ENCODE measurements around the gene RAVER1. TPM values are rescaled to one million over a fixed set of nuclear protein-coding genes. Genes with fewer than 3 reads are reported as not detected.

The RAVER1 gene
- total RNA-seq, 1 experiment from 2014 or later = 36.1 TPM

- H3K4me1 Mint-ChIP-seq (ENCODE audit: insufficient read depth, unreplicated experiment) = peaks cover 30% of the 10 kb centered on the region
- DNase-seq (ENCODE audit: unreplicated experiment) = peak; percentile 79
- BruUV-seq (replicated peaks) = no TSS peak
- H3K27me3 Mint-ChIP-seq (ENCODE audit: insufficient read depth, unreplicated experiment) = no peaks in the 10 kb centered on the region
- peak overlapping the region; percentile 83 for H3K27ac Mint-ChIP-seq (ENCODE audit: low read depth, unreplicated experiment)
- peaks cover 5% of the 10 kb centered on the region for H3K36me3 Mint-ChIP-seq (ENCODE audit: insufficient read depth, unreplicated experiment)
- peak overlapping the region; percentile 79 for H3K4me3 Mint-ChIP-seq (ENCODE audit: unreplicated experiment)
- POLR2A ChIA-PET = interaction anchor here (1.2 to 1.3 kb wide), 3 partner anchors 26 to 44 kb away, joined by 3 to 5 read pairs (median 4); partner anchors contain the start of gene RAVER1
- CTCF ChIA-PET = interaction anchor here (1.3 kb wide), 1 partner anchor 13 kb away, joined by 4 read pairs; no protein-coding TSS in a partner anchor
- intact Hi-C loops (cut with micrococcal nuclease) = loop anchor here (1.0 to 2.0 kb wide), 2 partner anchors 44 to 93 kb away; partner anchors contain the start of gene RAVER1
- no peaks in the 10 kb centered on the region for H3K9me3 Mint-ChIP-seq (ENCODE audit: unreplicated experiment)
- TF ChIP-seq, protein P1, sequence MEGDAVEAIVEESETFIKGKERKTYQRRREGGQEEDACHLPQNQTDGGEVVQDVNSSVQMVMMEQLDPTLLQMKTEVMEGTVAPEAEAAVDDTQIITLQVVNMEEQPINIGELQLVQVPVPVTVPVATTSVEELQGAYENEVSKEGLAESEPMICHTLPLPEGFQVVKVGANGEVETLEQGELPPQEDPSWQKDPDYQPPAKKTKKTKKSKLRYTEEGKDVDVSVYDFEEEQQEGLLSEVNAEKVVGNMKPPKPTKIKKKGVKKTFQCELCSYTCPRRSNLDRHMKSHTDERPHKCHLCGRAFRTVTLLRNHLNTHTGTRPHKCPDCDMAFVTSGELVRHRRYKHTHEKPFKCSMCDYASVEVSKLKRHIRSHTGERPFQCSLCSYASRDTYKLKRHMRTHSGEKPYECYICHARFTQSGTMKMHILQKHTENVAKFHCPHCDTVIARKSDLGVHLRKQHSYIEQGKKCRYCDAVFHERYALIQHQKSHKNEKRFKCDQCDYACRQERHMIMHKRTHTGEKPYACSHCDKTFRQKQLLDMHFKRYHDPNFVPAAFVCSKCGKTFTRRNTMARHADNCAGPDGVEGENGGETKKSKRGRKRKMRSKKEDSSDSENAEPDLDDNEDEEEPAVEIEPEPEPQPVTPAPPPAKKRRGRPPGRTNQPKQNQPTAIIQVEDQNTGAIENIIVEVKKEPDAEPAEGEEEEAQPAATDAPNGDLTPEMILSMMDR (IDR thresholded peaks at IDR 0.05; ENCODE audit: unreplicated experiment) = no peak
Measured at GRCh38 chr19:10289167-10289835, 44.0 kb downstream of the RAVER1 start.

DNA sequence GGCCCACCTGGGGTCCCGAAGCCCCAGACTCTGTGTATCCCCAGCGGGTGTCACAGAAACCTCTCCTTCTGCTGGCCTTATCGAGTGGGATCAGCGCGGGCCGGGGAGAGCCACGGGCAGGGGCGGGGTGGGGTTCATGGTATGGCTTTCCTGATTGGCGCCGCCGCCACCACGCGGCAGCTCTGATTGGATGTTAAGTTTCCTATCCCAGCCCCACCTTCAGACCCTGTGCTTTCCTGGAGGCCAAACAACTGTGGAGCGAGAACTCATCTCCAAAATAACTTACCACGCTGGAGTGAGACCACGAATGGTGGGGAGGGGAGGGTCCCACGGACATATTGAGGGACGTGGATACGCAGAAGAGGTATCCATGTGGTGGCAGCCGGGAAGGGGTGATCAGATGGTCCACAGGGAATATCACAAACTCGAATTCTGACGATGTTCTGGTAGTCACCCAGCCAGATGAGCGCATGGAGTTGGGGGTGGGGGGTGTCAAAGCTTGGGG lies 44.6 kb downstream of the RAVER1 start:
- no peaks in the 10 kb centered on the region for H3K9me3 Mint-ChIP-seq (ENCODE audit: unreplicated experiment)
- H3K27me3 Mint-ChIP-seq (ENCODE audit: insufficient read depth, unreplicated experiment) = no peaks in the 10 kb centered on the region
- CTCF ChIA-PET = interaction anchor here (1.3 kb wide), 1 partner anchor 13 kb away, joined by 4 read pairs; no protein-coding TSS in a partner anchor
- intact Hi-C loops (cut with micrococcal nuclease) = loop anchor here (1.0 to 2.0 kb wide), 2 partner anchors 44 to 94 kb away; partner anchors contain the start of gene RAVER1
- POLR2A ChIA-PET = interaction anchor here (1.2 to 1.3 kb wide), 2 partner anchors 26 to 29 kb away, joined by 4 to 5 read pairs; no protein-coding TSS in a partner anchor
- H3K4me1 Mint-ChIP-seq (ENCODE audit: insufficient read depth, unreplicated experiment) = peaks cover 30% of the 10 kb centered on the region
- TF ChIP-seq, protein P1 (IDR thresholded peaks at IDR 0.05; ENCODE audit: unreplicated experiment) = no peak
- H3K36me3 Mint-ChIP-seq (ENCODE audit: insufficient read depth, unreplicated experiment) = no peaks in the 10 kb centered on the region
- peak overlapping the region; percentile 79 for H3K4me3 Mint-ChIP-seq (ENCODE audit: unreplicated experiment)
- H3K27ac Mint-ChIP-seq (ENCODE audit: low read depth, unreplicated experiment) = peak overlapping the region; percentile 83
- peak; percentile 85 for DNase-seq (ENCODE audit: unreplicated experiment)
- no TSS peak for BruUV-seq (replicated peaks)

DNA sequence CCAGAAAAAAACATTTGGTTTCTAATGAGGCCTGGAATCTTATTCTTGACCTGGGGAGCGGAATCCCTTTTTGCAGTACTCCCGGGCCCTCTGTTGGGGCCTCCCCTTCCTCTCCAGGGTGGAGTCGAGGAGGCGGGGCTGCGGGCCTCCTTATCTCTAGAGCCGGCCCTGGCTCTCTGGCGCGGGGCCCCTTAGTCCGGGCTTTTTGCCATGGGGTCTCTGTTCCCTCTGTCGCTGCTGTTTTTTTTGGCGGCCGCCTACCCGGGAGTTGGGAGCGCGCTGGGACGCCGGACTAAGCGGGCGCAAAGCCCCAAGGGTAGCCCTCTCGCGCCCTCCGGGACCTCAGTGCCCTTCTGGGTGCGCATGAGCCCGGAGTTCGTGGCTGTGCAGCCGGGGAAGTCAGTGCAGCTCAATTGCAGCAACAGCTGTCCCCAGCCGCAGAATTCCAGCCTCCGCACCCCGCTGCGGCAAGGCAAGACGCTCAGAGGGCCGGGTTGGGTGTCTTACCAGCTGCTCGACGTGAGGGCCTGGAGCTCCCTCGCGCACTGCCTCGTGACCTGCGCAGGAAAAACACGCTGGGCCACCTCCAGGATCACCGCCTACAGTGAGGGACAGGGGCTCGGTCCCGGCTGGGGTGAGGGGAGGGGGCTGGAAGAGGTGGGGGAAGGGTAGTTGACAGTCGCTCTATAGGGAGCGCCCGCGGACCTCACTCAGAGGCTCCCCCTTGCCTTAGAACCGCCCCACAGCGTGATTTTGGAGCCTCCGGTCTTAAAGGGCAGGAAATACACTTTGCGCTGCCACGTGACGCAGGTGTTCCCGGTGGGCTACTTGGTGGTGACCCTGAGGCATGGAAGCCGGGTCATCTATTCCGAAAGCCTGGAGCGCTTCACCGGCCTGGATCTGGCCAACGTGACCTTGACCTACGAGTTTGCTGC lies 46.3 kb downstream of the RAVER1 start, which contains the start of gene ICAM4:
TSS of gene ICAM4 (plus strand) at position 153 of the 935 bp plus-strand sequence. CDS start at position 211, 58 bp downstream.
- no peaks in the 10 kb centered on the region for H3K9me3 Mint-ChIP-seq (ENCODE audit: unreplicated experiment)
- H3K4me3 Mint-ChIP-seq (ENCODE audit: unreplicated experiment) = peak within 1 kb of the TSS; percentile 33
- peak within 1 kb of the TSS; percentile 5 for H3K27ac Mint-ChIP-seq (ENCODE audit: low read depth, unreplicated experiment)
- POLR2A ChIA-PET = interaction anchor here (0.8 to 1.7 kb wide), 5 partner anchors 16 to 405 kb away, joined by 3 to 14 read pairs (median 5); partner anchors contain the start of genes EIF3G, ICAM1, RAVER1 and TYK2
- no peaks in the 10 kb centered on the region for H3K36me3 Mint-ChIP-seq (ENCODE audit: insufficient read depth, unreplicated experiment)
- CTCF ChIA-PET = interaction anchor here (0.5 to 1.8 kb wide), 7 partner anchors 17 to 497 kb away, joined by 3 to 7 read pairs (median 3); no protein-coding TSS in a partner anchor
- intact Hi-C loops (cut with micrococcal nuclease) = no loop called here
- DNase-seq (ENCODE audit: unreplicated experiment) = no peak
- BruUV-seq (replicated peaks) = no TSS peak
- TF ChIP-seq, protein P1 (IDR thresholded peaks at IDR 0.05; ENCODE audit: unreplicated experiment) = no peak
- H3K4me1 Mint-ChIP-seq (ENCODE audit: insufficient read depth, unreplicated experiment) = peaks cover 33% of the 10 kb centered on the region
- H3K27me3 Mint-ChIP-seq (ENCODE audit: insufficient read depth, unreplicated experiment) = no peaks in the 10 kb centered on the region

Data from MCF 10A (cell line).